Measurements from ENCODE around the gene INO80.
"Not testable (repeated sequence)": the region's sequence is repeated elsewhere in the genome, so short reads cannot be mapped to it uniquely, and the experiment has no call there.

The INO80 gene

GRCh38 chr15:40985541-40986330 is 130.3 kb downstream of the INO80 start:
- DNase-seq: no peak
- intact Hi-C loops (cut with DNase I): no loop called here

- intact Hi-C loops (cut with DNase I): no loop called here
- DNase-seq: no peak
Observed at GRCh38 chr15:40984964-40985363, 131.1 kb downstream of the INO80 start.

GRCh38 chr15:40984406-40984805 is 131.7 kb downstream of the INO80 start:
- no peak for DNase-seq

GRCh38 chr15:40982855-40983254 is 133.2 kb downstream of the INO80 start:
- DNase-seq: no peak
- intact Hi-C loops (cut with DNase I): no loop called here

More at GRCh38 chr15:40984406-40984805, 131.7 kb downstream of the INO80 start:
- intact Hi-C loops (cut with DNase I): no loop called here

- intact Hi-C loops (cut with DNase I): no loop called here
- no peak for DNase-seq
Observed at GRCh38 chr15:40981186-40981585, 134.9 kb downstream of the INO80 start.

GRCh38 chr15:40978562-40978961 is 137.5 kb downstream of the INO80 start:
- DNase-seq: no peak
- intact Hi-C loops (cut with DNase I): no loop called here

- intact Hi-C loops (cut with DNase I): no loop called here
- no peak for DNase-seq
Observed at GRCh38 chr15:40978141-40978540, 137.9 kb downstream of the INO80 start.

GRCh38 chr15:40976819-40977218 is 139.3 kb downstream of the INO80 start:
- intact Hi-C loops (cut with DNase I): no loop called here
- DNase-seq: no peak

GRCh38 chr15:40974879-40975278 is 141.2 kb downstream of the INO80 start:
- DNase-seq: no peak
- intact Hi-C loops (cut with DNase I): no loop called here

GRCh38 chr15:40969363-40969762 is 146.7 kb downstream of the INO80 start:
- intact Hi-C loops (cut with DNase I): no loop called here
- no peak for DNase-seq

- DNase-seq: no peak
- intact Hi-C loops (cut with DNase I): no loop called here
Observed at GRCh38 chr15:40968290-40969085, 147.6 kb downstream of the INO80 start.

- intact Hi-C loops (cut with DNase I): no loop called here
- no peak for DNase-seq
Observed at GRCh38 chr15:40964634-40965033, 151.4 kb downstream of the INO80 start.

- intact Hi-C loops (cut with DNase I): no loop called here
- DNase-seq: no peak
Observed at GRCh38 chr15:40964006-40964405, 152.1 kb downstream of the INO80 start.

GRCh38 chr15:40963201-40963600 is 152.9 kb downstream of the INO80 start:
- no peak for DNase-seq
- intact Hi-C loops (cut with DNase I): no loop called here

- intact Hi-C loops (cut with DNase I); DNase-seq: not testable (repeated sequence)
Observed at GRCh38 chr15:40962317-40962716, 153.8 kb downstream of the INO80 start.

- intact Hi-C loops (cut with DNase I); DNase-seq: not testable (repeated sequence)
Observed at GRCh38 chr15:40961740-40962139, 154.3 kb downstream of the INO80 start.

- DNase-seq: no peak
- intact Hi-C loops (cut with DNase I): no loop called here
Observed at GRCh38 chr15:40960925-40961324, 155.2 kb downstream of the INO80 start.

GRCh38 chr15:40960151-40960885 is 155.8 kb downstream of the INO80 start:
- no peak for DNase-seq
- intact Hi-C loops (cut with DNase I): no loop called here

- intact Hi-C loops (cut with DNase I): no loop called here
Observed at GRCh38 chr15:40959331-40960141, 156.5 kb downstream of the INO80 start.

More at GRCh38 chr15:40959331-40960141, 156.5 kb downstream of the INO80 start:
- no peak for DNase-seq

Measured in head of caudate nucleus (tissue), 42 donors.